GM12891 (cell line): Measurements from ENCODE around the gene CNGA3.

Experiments
- PAX5 ChIP-seq: IDR thresholded peaks from 2 replicates; pipeline ENCODE4 v1.6.1; 2011; ENCODE audit warnings: low read length, moderate library complexity, mild to moderate bottlenecking; ENCODE audit not compliant: insufficient read depth, severe bottlenecking
- POLR2A ChIP-seq: IDR thresholded peaks from 2 replicates; pipeline ENCODE4 v1.6.1; 2011; ENCODE audit warnings: low read depth, low read length, control low read depth
- POLR2AphosphoS5 ChIP-seq: IDR thresholded peaks from 2 replicates; pipeline ENCODE4 v1.6.1; 2011; ENCODE audit warnings: low read depth, low read length, control low read depth
- POU2F2 ChIP-seq: IDR thresholded peaks from 2 replicates; pipeline ENCODE4 v1.6.1; 2011; ENCODE audit warnings: low read depth, mild to moderate bottlenecking, control low read depth, low read length, moderate library complexity
- SPI1 ChIP-seq: IDR thresholded peaks from 2 replicates; pipeline ENCODE4 v1.6.1; 2011; ENCODE audit warnings: low read depth, low read length, control low read depth
- TAF1 ChIP-seq: IDR thresholded peaks from 2 replicates; pipeline ENCODE4 v1.6.1; 2011; ENCODE audit warnings: low read depth, low read length, control low read depth

DNA sequence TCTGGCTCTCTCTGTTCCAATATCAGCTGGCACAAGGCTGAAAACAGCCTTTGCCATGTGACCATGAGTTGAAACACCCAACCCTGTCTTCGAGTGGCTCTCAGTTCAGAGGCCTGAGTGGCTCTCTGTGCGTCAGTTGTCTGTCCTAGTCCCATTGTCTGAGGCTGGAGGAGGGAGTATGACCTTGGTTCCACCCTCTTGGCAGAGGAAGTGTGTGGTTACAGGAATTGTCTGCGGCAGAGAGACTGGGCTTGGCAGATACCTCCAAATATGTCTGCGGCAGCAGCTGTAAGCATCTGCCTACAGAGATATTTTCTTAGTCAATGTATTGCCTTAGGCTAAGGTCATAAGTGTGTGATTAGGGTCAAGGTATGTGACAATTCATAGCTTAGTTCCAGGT lies 32.6 kb downstream of the CNGA3 start:
- TF ChIP-seq POLR2AphosphoS5: no peak
- TF ChIP-seq POLR2A: no peak
- TF ChIP-seq SPI1: no peak
- no peak for TF ChIP-seq TAF1
- no peak for TF ChIP-seq PAX5
- TF ChIP-seq POU2F2: no peak
